Umbilical cord (tissue), 2 donors: ENCODE data around the gene LAMTOR3. TPM values are rescaled to one million over a fixed set of nuclear protein-coding genes. Genes with fewer than 3 reads are reported as not detected.
"Not testable (repeated sequence)": the region's sequence is repeated elsewhere in the genome, so short reads cannot be mapped to it uniquely, and the experiment has no call there.

ENCODE experiments used
- DNase-seq: peaks from one replicate; pipeline ENCODE4 v3.0.0-alpha.2; 2015; ENCODE audit warnings: low spot score
- total RNA-seq: library from RNA; depleted of rRNA; stranded (reverse); fragments of >200 nt; gene quantifications from one replicate; pipeline ENCODE4 v1.2.3, GENCODE V29; 2014; ENCODE audit warnings: low replicate concordance; ENCODE audit not compliant: insufficient read depth

LAMTOR3 gene
- total RNA-seq, 1 donor from 2014 or later = 23.4 TPM

GRCh38 chr4:99832321-99832720, 61.9 kb downstream of the LAMTOR3 start:
- DNase-seq = no peak

- not testable (repeated sequence) for DNase-seq
These were observed 64.2 kb downstream of the LAMTOR3 start for GRCh38 chr4:99830051-99830450.

- DNase-seq = no peak
These were observed 65.8 kb downstream of the LAMTOR3 start for GRCh38 chr4:99828477-99828876.

Other genes starting within 250 kb of the LAMTOR3 start
- gene C4orf54, start 236.6 kb downstream of the LAMTOR3 start, total RNA-seq = 2.2 TPM
- 9.1 TPM for gene DAPP1, start 77.6 kb downstream of the LAMTOR3 start, total RNA-seq
- 71.3 TPM for gene DNAJB14, start 52.2 kb upstream of the LAMTOR3 start, total RNA-seq
- 82.8 TPM for gene H2AZ1, start 55.8 kb upstream of the LAMTOR3 start, total RNA-seq